Esophagus muscularis mucosa (tissue), 4 donors: ENCODE data around the gene SLC35B2. TPM values are rescaled to one million over a fixed set of nuclear protein-coding genes. Genes with fewer than 3 reads are reported as not detected.

Experiments
- DNase-seq: peaks from one replicate; pipeline ENCODE4 v3.0.0-alpha.2; 2017; ENCODE audit errors: extremely low spot score
- H3K27ac ChIP-seq, 4 donors: fragments of 200-600 bp; sonication (generic); replicated peaks in 1 of 4; 1 replicate in 3 of 4; 2 replicates in 1 of 4; pipeline ENCODE4 v1.5.1; 2016 to 2019; ENCODE audit warnings: mild to moderate bottlenecking in 1 of 4
- H3K27me3 ChIP-seq, 4 donors: fragments of 200-600 bp; sonication (generic); one replicate each; pipeline versions ENCODE4 v1.5.1 to v1.6.0; 2016 to 2019
- H3K36me3 ChIP-seq, 4 donors: fragments of 200-600 bp; sonication (generic); one replicate each; pipeline ENCODE4 v1.5.1; 2016 to 2019
- H3K4me1 ChIP-seq, 4 donors: fragments of 200-600 bp; sonication (generic); one replicate each; pipeline ENCODE4 v1.5.1; 2016 to 2019
- H3K4me3 ChIP-seq, 4 donors: fragments of 200-600 bp; sonication (generic); 1 replicate in 2 of 4; 2 replicates in 2 of 4; pipeline ENCODE4 v1.5.1; 2016 to 2019; ENCODE audit warnings: mild to moderate bottlenecking in 4 of 4, moderate library complexity in 1 of 4
- H3K9me3 ChIP-seq, 4 donors: fragments of 200-600 bp; sonication (generic); 1 replicate in 3 of 4; 2 replicates in 1 of 4; pipeline ENCODE4 v1.5.1; 2016 to 2019
- EP300 ChIP-seq: sonication (generic); formaldehyde crosslinking; IDR thresholded peaks from one replicate; pipeline ENCODE4 v1.6.1; 2017; ENCODE audit warnings: antibody characterized with exemption
- POLR2A ChIP-seq: fragments of 450-650 bp; IDR thresholded peaks from one replicate; pipeline ENCODE4 v1.6.1; 2017; ENCODE audit warnings: antibody characterized with exemption, moderate library complexity, mild to moderate bottlenecking, low read depth
- POLR2AphosphoS5 ChIP-seq, 2 donors: sonication (generic); formaldehyde crosslinking; IDR thresholded peaks; one replicate each; pipeline ENCODE4 v1.6.1; 2017; ENCODE audit warnings: antibody characterized with exemption in 2 of 2
- WGBS: methylation state at CpG from one replicate; pipeline ENCODE4 v1.1.5; 2018; 5-methylcytosine and 5-hydroxymethylcytosine counted together
- intact Hi-C: fragments of 100-400 bp; cut with DNase I; formaldehyde crosslinking; loops from one replicate; pipeline ENCODE4 v1.15.1; 2023
- total RNA-seq, 4 donors: library from RNA; depleted of rRNA; stranded (reverse); fragments of >200 nt; gene quantifications; one replicate each; pipeline versions ENCODE4 v1.1.0 to v1.2.1, GENCODE V29; 2016
- TF ChIP-seq, protein P1 (sequence below), 3 experiments: fragments of 200-600 bp in 2 of 3; fragments of 450-650 bp in 1 of 3; sonication (generic) in 2 of 3; IDR thresholded peaks; one replicate each; pipeline ENCODE4 v1.5.1; 2017 to 2019; ENCODE audit warnings: antibody characterized with exemption in 3 of 3, mild to moderate bottlenecking in 2 of 3, moderate library complexity in 1 of 3

SLC35B2 gene
- total RNA-seq, 4 donors from 2014 or later: 22.8 to 37.9 (median 32.6) TPM

DNA sequence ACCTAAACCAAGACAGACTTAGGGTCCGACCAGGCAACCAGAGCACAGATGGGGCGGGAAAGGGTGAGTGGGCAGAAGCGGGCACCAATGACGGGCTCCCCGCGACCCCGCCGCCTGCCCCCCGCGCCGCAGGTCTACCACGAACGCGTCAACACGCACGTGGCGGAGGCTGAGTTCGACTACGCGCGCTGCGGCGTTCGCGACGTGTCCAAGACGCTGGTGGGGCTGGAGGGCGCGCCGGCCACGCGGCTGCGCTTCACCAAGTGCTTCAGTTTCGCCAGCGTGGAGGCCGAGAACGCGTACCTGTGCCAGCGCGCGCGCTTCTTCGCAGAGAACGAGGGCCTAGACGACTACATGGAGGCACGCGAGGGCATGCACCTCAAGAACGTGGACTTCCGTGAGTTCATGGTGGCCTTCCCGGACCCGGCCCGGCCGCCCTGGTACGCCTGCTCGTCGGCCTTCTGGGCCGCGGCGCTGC, 18.0 kb upstream of the SLC35B2 start:
- H3K9me3 ChIP-seq: no peaks in the 10 kb centered on the region
- peak overlapping the region; percentile 45 to 50 (median 48) for H3K4me3 ChIP-seq
- H3K27me3 ChIP-seq: peaks cover 0 to 88% (median 33%) of the 10 kb centered on the region in 4 donors
- TF ChIP-seq, protein P1, sequence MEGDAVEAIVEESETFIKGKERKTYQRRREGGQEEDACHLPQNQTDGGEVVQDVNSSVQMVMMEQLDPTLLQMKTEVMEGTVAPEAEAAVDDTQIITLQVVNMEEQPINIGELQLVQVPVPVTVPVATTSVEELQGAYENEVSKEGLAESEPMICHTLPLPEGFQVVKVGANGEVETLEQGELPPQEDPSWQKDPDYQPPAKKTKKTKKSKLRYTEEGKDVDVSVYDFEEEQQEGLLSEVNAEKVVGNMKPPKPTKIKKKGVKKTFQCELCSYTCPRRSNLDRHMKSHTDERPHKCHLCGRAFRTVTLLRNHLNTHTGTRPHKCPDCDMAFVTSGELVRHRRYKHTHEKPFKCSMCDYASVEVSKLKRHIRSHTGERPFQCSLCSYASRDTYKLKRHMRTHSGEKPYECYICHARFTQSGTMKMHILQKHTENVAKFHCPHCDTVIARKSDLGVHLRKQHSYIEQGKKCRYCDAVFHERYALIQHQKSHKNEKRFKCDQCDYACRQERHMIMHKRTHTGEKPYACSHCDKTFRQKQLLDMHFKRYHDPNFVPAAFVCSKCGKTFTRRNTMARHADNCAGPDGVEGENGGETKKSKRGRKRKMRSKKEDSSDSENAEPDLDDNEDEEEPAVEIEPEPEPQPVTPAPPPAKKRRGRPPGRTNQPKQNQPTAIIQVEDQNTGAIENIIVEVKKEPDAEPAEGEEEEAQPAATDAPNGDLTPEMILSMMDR (IDR thresholded peaks at IDR 0.05): no peak
- TF ChIP-seq EP300 (no peak), POLR2A (no peak), POLR2AphosphoS5 (IDR thresholded peaks at IDR 0.05) (no peak)
- no peak for DNase-seq
- peaks cover 5 to 28% (median 22%) of the 10 kb centered on the region in 4 donors for H3K4me1 ChIP-seq
- H3K27ac ChIP-seq: no peak overlapping the region
- no peaks in the 10 kb centered on the region for H3K36me3 ChIP-seq
- WGBS: 91% methylated on average over 49 of the region's 59 CpGs
- intact Hi-C loops: no loop called here

DNA sequence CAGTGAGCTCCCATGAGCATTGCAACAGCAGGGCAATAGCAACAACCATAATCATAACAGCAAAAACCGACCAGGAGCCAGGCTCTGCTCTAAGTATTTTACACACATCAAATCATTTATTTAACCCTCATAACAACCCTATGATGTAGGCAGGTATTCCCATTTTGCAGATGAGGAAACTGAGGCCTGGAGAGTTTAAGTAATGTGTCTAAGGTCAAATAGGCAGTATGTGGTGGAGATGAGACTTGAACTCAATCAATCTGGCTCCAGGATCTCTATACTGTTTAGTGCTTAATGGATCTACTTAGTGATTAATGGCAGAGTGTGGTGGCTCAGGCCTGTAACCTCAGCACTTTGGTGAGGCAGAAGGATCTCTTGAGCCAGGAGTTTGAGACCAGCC, 16.3 kb upstream of the SLC35B2 start:
- intact Hi-C loops: no loop called here
- WGBS: 67% methylated on average over 1 of the region's 1 CpG
- Histone ChIP-seq H3K27ac (no peak overlapping the region), H3K36me3 (no peaks in the 10 kb centered on the region), H3K4me3 (no peak overlapping the region), H3K4me1 (peaks cover 9 to 32% (median 26%) of the 10 kb centered on the region in 4 donors), H3K9me3 (no peaks in the 10 kb centered on the region), H3K27me3 (peaks cover 4 to 96% (median 45%) of the 10 kb centered on the region in 4 donors)
- DNase-seq: no peak
- no peak for TF ChIP-seq POLR2A
- TF ChIP-seq, protein P1 (IDR thresholded peaks at IDR 0.05): no peak
- TF ChIP-seq EP300: no peak
- TF ChIP-seq POLR2AphosphoS5 (IDR thresholded peaks at IDR 0.05): no peak

DNA sequence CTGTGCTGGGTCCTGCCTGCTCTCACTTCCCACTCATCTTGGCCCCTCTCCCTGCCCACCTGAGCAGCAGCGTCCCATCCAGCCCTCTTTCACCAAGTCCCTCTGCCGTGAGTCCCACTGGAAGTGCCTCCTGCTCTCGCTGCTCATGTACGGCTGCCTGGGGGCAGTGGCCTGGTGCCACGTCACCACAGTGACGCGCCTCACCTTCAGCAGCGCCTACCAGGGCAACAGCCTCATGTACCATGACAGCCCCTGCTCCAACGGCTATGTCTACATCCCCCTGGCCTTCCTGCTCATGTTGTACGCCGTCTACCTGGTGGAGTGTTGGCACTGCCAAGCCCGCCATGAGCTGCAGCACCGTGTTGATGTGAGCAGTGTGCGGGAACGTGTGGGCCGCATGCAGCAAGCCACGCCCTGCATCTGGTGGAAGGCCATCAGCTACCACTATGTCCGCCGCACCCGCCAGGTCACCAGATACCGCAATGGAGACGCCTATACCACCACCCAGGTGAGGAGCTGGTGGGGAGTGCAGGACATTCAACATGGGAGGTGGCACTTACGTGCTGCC, 15.8 kb upstream of the SLC35B2 start:
- Histone ChIP-seq H3K36me3 (no peaks in the 10 kb centered on the region), H3K4me1 (peaks cover 9 to 32% (median 26%) of the 10 kb centered on the region in 4 donors), H3K27ac (no peak overlapping the region), H3K9me3 (no peaks in the 10 kb centered on the region), H3K4me3 (no peak overlapping the region), H3K27me3 (peaks cover 4 to 99% (median 46%) of the 10 kb centered on the region in 4 donors)
- WGBS: 93% methylated on average over 22 of the region's 23 CpGs
- TF ChIP-seq EP300 (no peak), POLR2AphosphoS5 (IDR thresholded peaks at IDR 0.05) (no peak), POLR2A (no peak)
- TF ChIP-seq, protein P1 (IDR thresholded peaks at IDR 0.05): no peak
- DNase-seq: no peak
- intact Hi-C loops: no loop called here

DNA sequence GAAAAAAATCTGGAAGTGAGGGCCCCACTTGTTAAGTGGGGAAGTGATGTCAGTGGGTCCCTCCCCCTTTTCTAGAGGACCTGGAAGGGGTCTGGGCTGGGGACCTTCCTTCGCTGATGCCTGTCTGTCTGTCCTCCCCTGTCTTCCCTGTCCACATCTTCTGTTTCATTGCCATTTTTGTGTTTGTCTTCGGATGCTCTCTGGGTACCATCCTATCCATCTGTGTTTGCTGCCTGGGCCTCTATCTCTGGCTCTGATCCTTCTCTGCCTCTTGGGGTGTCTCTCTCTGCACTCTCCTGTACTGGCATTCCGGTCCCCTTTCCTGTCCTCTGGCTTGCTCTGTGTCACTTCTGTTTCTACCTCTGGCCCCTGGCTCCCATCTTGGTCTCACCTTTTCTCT, 15.2 kb upstream of the SLC35B2 start:
- WGBS: 86% methylated on average over 3 of the region's 3 CpGs
- intact Hi-C loops: no loop called here
- peaks cover 4 to 97% (median 46%) of the 10 kb centered on the region in 4 donors for H3K27me3 ChIP-seq

More for the DNA sequence above, 15.2 kb upstream of the SLC35B2 start:
- H3K9me3 ChIP-seq: no peaks in the 10 kb centered on the region
- no peak overlapping the region for H3K4me3 ChIP-seq
- DNase-seq: no peak
- no peak for TF ChIP-seq POLR2A
- TF ChIP-seq EP300: no peak
- TF ChIP-seq, protein P1 (IDR thresholded peaks at IDR 0.05): no peak
- TF ChIP-seq POLR2AphosphoS5 (IDR thresholded peaks at IDR 0.05): no peak
- H3K4me1 ChIP-seq: peaks cover 9 to 32% (median 26%) of the 10 kb centered on the region in 4 donors
- H3K36me3 ChIP-seq: no peaks in the 10 kb centered on the region
- no peak overlapping the region for H3K27ac ChIP-seq
